ENCODE results near the gene ZDHHC1. TPM values are rescaled to one million over a fixed set of nuclear protein-coding genes. Genes with fewer than 3 reads are reported as not detected.

Gene ZDHHC1
- polyA plus RNA-seq, 1 of the 3 experiments (the other 2 are of a cell fraction), result 15.8 TPM

GRCh38 chr16:67437513-67437912 lies 21.2 kb upstream of the ZDHHC1 start:
- Histone ChIP-seq H3K79me2 (ENCODE audit: insufficient read depth) (no peaks in the 10 kb centered on the region), H3K36me3 (replicated peaks in 1 of 2; ENCODE audit: control insufficient read depth in 1 of 2, insufficient read depth in 2 of 2, low read length in 1 of 2) (peaks cover 7 to 29% of the 10 kb centered on the region in 2 experiments), H3K9me3 (no peaks in the 10 kb centered on the region), H3K4me3 (ENCODE audit: low read depth in 2 of 2, low read length in 1 of 2) (no peak overlapping the region), H2AFZ (ENCODE audit: low read depth) (no peak overlapping the region), H3K9me2 (no peaks in the 10 kb centered on the region), H3K4me1 (ENCODE audit: control insufficient read depth in 1 of 2, insufficient read depth in 2 of 2, low read depth in 1 of 2, low read length in 1 of 2) (peaks cover 0 to 10% of the 10 kb centered on the region in 2 experiments; a peak in 1 of 4 replicates), H3K27ac (ENCODE audit: low read depth in 2 of 2, low read length in 1 of 2) (no peak overlapping the region), H3K9ac (no peak overlapping the region), H3K4me2 (no peak overlapping the region), H3K27me3 (ENCODE audit: insufficient read depth) (no peaks in the 10 kb centered on the region), H4K20me1 (ENCODE audit: insufficient read depth) (no peaks in the 10 kb centered on the region), H3F3A (replicated peaks; ENCODE audit: insufficient read depth) (no peaks in the 10 kb centered on the region)
- ChIA-PET POLR2A (no interaction called here), CTCF (no interaction called here)
- DNase-seq, result no peak
- WGBS (ENCODE audit: low lambda C conversion rate), result 100% methylated on average over 4 of the region's 4 CpGs
- TF ChIP-seq, protein P1, sequence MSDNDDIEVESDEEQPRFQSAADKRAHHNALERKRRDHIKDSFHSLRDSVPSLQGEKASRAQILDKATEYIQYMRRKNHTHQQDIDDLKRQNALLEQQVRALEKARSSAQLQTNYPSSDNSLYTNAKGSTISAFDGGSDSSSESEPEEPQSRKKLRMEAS (IDR thresholded peaks at IDR 0.05; ENCODE audit: low read depth), result no peak
- TF ChIP-seq TEAD4 (IDR thresholded peaks at IDR 0.05; ENCODE audit: borderline replicate concordance, insufficient read depth) (no peak), GATA2 (CRISPR knock-in tag; IDR thresholded peaks at IDR 0.05) (no peak), SIN3A (IDR thresholded peaks at IDR 0.05; ENCODE audit: borderline replicate concordance, low read depth, low read length) (no peak), CHD2 (IDR thresholded peaks at IDR 0.05; ENCODE audit: low read length, partially characterized antibody) (no peak), FOXM1 (IDR thresholded peaks at IDR 0.05; ENCODE audit: low read depth) (no peak), FOXJ3 (CRISPR knock-in tag; IDR thresholded peaks at IDR 0.05) (no peak), GABPA (IDR thresholded peaks at IDR 0.05; ENCODE audit: low read depth) (no peak)
- TF ChIP-seq, protein P2, sequence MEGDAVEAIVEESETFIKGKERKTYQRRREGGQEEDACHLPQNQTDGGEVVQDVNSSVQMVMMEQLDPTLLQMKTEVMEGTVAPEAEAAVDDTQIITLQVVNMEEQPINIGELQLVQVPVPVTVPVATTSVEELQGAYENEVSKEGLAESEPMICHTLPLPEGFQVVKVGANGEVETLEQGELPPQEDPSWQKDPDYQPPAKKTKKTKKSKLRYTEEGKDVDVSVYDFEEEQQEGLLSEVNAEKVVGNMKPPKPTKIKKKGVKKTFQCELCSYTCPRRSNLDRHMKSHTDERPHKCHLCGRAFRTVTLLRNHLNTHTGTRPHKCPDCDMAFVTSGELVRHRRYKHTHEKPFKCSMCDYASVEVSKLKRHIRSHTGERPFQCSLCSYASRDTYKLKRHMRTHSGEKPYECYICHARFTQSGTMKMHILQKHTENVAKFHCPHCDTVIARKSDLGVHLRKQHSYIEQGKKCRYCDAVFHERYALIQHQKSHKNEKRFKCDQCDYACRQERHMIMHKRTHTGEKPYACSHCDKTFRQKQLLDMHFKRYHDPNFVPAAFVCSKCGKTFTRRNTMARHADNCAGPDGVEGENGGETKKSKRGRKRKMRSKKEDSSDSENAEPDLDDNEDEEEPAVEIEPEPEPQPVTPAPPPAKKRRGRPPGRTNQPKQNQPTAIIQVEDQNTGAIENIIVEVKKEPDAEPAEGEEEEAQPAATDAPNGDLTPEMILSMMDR (IDR thresholded peaks at IDR 0.05), result no peak

DNA sequence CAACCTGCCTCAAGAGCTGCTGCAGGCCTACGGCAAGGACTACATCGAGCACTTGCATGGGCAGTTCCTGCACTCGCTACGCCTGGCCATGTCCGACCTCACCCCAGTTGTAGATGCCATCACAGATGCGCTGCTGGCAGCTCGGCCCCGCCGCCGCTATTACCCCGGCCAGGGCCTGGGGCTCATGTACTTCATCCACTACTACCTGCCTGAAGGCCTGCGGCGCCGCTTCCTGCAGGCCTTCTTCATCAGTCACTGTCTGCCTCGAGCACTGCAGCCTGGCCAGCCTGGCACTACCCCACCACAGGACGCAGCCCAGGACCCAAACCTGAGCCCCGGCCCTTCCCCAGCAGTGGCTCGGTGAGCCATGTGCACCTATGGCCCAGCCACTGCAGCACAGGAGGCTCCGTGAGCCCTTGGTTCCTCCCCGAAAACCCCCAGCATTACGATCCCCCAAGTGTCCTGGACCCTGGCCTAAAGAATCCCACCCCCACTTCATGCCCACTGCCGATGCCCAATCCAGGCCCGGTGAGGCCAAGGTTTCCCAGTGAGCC lies 20.4 kb upstream of the ZDHHC1 start:
- Histone ChIP-seq H3K9me2 (no peaks in the 10 kb centered on the region), H3K4me3 (ENCODE audit: low read depth in 2 of 2, low read length in 1 of 2) (no peak overlapping the region), H3K27me3 (ENCODE audit: insufficient read depth) (no peaks in the 10 kb centered on the region), H4K20me1 (ENCODE audit: insufficient read depth) (no peaks in the 10 kb centered on the region), H3K4me2 (no peak overlapping the region), H3K36me3 (replicated peaks in 1 of 2; ENCODE audit: control insufficient read depth in 1 of 2, insufficient read depth in 2 of 2, low read length in 1 of 2) (peaks cover 7 to 27% of the 10 kb centered on the region in 2 experiments), H3K9me3 (no peaks in the 10 kb centered on the region), H3K4me1 (ENCODE audit: control insufficient read depth in 1 of 2, insufficient read depth in 2 of 2, low read depth in 1 of 2, low read length in 1 of 2) (peaks cover 0 to 6% of the 10 kb centered on the region in 2 experiments; a peak in 1 of 4 replicates), H2AFZ (ENCODE audit: low read depth) (no peak overlapping the region), H3K79me2 (ENCODE audit: insufficient read depth) (no peaks in the 10 kb centered on the region), H3F3A (replicated peaks; ENCODE audit: insufficient read depth) (no peaks in the 10 kb centered on the region), H3K9ac (no peak overlapping the region), H3K27ac (ENCODE audit: low read depth in 2 of 2, low read length in 1 of 2) (no peak overlapping the region)
- POLR2A ChIA-PET, result no interaction called here
- no peak for DNase-seq
- WGBS (ENCODE audit: low lambda C conversion rate), result 95% methylated on average over 19 of the region's 23 CpGs
- TF ChIP-seq, protein P3, sequence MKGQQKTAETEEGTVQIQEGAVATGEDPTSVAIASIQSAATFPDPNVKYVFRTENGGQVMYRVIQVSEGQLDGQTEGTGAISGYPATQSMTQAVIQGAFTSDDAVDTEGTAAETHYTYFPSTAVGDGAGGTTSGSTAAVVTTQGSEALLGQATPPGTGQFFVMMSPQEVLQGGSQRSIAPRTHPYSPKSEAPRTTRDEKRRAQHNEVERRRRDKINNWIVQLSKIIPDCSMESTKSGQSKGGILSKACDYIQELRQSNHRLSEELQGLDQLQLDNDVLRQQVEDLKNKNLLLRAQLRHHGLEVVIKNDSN (IDR thresholded peaks at IDR 0.05; ENCODE audit: borderline replicate concordance, low read depth), result no peak
- TF ChIP-seq NFIC (IDR thresholded peaks at IDR 0.05; ENCODE audit: borderline replicate concordance) (no peak), RCOR1 (IDR thresholded peaks at IDR 0.05; ENCODE audit: low read length) (no peak), JUND (IDR thresholded peaks at IDR 0.05) (no peak), FOXJ3 (CRISPR knock-in tag; IDR thresholded peaks at IDR 0.05) (no peak), GABPA (IDR thresholded peaks at IDR 0.05; ENCODE audit: low read depth) (no peak), GATA2 (CRISPR knock-in tag; IDR thresholded peaks at IDR 0.05) (no peak), MEF2A (IDR thresholded peaks at IDR 0.05; ENCODE audit: borderline replicate concordance, low read depth) (no peak)
- CTCF ChIA-PET, result interaction anchor here (1.6 to 2.3 kb wide), 2 partner anchors 10 to 85 kb away, joined by 6 read pairs; no protein-coding TSS in a partner anchor
